ENCODE measurements around the gene STK32B. TPM values are rescaled to one million over a fixed set of nuclear protein-coding genes. Genes with fewer than 3 reads are reported as not detected.

Gene STK32B
- total and polyA plus RNA-seq, 8 donors: 0.55 to 6.6 (median 1.6) TPM

- Histone ChIP-seq H3K27ac (no peak overlapping the region), H3K9me3 (no peaks in the 10 kb centered on the region), H3K4me1 (no peaks in the 10 kb centered on the region), H3K4me3 (no peak overlapping the region), H3K36me3 (no peaks in the 10 kb centered on the region), H3K27me3 (no peaks in the 10 kb centered on the region)
- intact Hi-C loops (cut with DNase I): no loop called here
- no peak for TF ChIP-seq CTCF (IDR thresholded peaks at IDR 0.05)
- DNase-seq (no peak), ATAC-seq (no peak), FAIRE-seq (no peak)
These were observed 453.2 kb downstream of the STK32B start for GRCh38 chr4:5504486-5504885.

GRCh38 chr4:5510504-5510903, 459.2 kb downstream of the STK32B start:
- no peak for TF ChIP-seq CTCF (IDR thresholded peaks at IDR 0.05)
- 40 to 82% methylated on average over 2 of the region's 2 CpGs for WGBS, 2 donors
- DNase-seq: no peak
- ATAC-seq: no peak
- Histone ChIP-seq H3K27ac (no peak overlapping the region), H3K36me3 (no peaks in the 10 kb centered on the region), H3K4me3 (no peak overlapping the region), H3K9me3 (no peaks in the 10 kb centered on the region), H3K4me1 (no peaks in the 10 kb centered on the region), H3K27me3 (no peaks in the 10 kb centered on the region)
- intact Hi-C loops (cut with DNase I): no loop called here
- FAIRE-seq: no peak

- H3K4me1 ChIP-seq: no peaks in the 10 kb centered on the region
- intact Hi-C loops (cut with DNase I): no loop called here
- no peak for TF ChIP-seq CTCF (IDR thresholded peaks at IDR 0.05)
- no peak for FAIRE-seq
- DNase-seq: no peak
- no peaks in the 10 kb centered on the region for H3K27me3 ChIP-seq
- no peak for ATAC-seq
- no peak overlapping the region for H3K4me3 ChIP-seq
- no peaks in the 10 kb centered on the region for H3K9me3 ChIP-seq
- no peak overlapping the region for H3K27ac ChIP-seq
- no peaks in the 10 kb centered on the region for H3K36me3 ChIP-seq
These were observed 460.5 kb downstream of the STK32B start for GRCh38 chr4:5511791-5512190.

GRCh38 chr4:5515646-5516045, 464.4 kb downstream of the STK32B start:
- Histone ChIP-seq H3K27ac (no peak overlapping the region), H3K36me3 (no peaks in the 10 kb centered on the region), H3K9me3 (no peaks in the 10 kb centered on the region), H3K4me3 (no peak overlapping the region), H3K4me1 (no peaks in the 10 kb centered on the region), H3K27me3 (no peaks in the 10 kb centered on the region)
- intact Hi-C loops (cut with DNase I): no loop called here
- ATAC-seq (no peak), FAIRE-seq (no peak), DNase-seq (no peak)
- no peak for TF ChIP-seq CTCF (IDR thresholded peaks at IDR 0.05)

- intact Hi-C loops (cut with DNase I): no loop called here
- WGBS, 2 donors: 70 to 94% methylated on average over 4 of the region's 4 CpGs
- H3K36me3 ChIP-seq: no peaks in the 10 kb centered on the region
- no peak for TF ChIP-seq CTCF (IDR thresholded peaks at IDR 0.05)
- H3K27me3 ChIP-seq: no peaks in the 10 kb centered on the region
- FAIRE-seq (no peak), ATAC-seq (no peak), DNase-seq (no peak)
- no peaks in the 10 kb centered on the region for H3K9me3 ChIP-seq
- H3K4me1 ChIP-seq: no peaks in the 10 kb centered on the region
- H3K27ac ChIP-seq: no peak overlapping the region
- H3K4me3 ChIP-seq: no peak overlapping the region
These were observed 466.1 kb downstream of the STK32B start for GRCh38 chr4:5517372-5517771.
